HEK293T (cell line): Measurements from ENCODE around the gene CCDC177.

Experiments
- BHLHE40 ChIP-seq: fragments of 450-650 bp; IDR thresholded peaks from 2 replicates; pipeline ENCODE4 v1.6.1; 2016; ENCODE audit warnings: mild to moderate bottlenecking, moderate library complexity, borderline replicate concordance
- CTBP1 ChIP-seq: fragments of 450-650 bp; IDR thresholded peaks from 2 replicates; pipeline ENCODE4 v1.6.1; 2016; ENCODE audit warnings: borderline replicate concordance
- ELF4 ChIP-seq: fragments of 450-650 bp; IDR thresholded peaks from 2 replicates; pipeline ENCODE4 v1.6.1; 2017; ENCODE audit warnings: antibody characterized with exemption
- FOXK2 ChIP-seq: fragments of 450-650 bp; IDR thresholded peaks from 2 replicates; pipeline ENCODE4 v1.6.1; 2016; ENCODE audit warnings: mild to moderate bottlenecking
- HDGF ChIP-seq: fragments of 450-650 bp; IDR thresholded peaks from 2 replicates; pipeline ENCODE4 v1.6.1; 2017; ENCODE audit warnings: antibody characterized with exemption, borderline replicate concordance
- SP1 ChIP-seq: fragments of 450-650 bp; IDR thresholded peaks from 2 replicates; pipeline ENCODE4 v1.6.1; 2017

DNA sequence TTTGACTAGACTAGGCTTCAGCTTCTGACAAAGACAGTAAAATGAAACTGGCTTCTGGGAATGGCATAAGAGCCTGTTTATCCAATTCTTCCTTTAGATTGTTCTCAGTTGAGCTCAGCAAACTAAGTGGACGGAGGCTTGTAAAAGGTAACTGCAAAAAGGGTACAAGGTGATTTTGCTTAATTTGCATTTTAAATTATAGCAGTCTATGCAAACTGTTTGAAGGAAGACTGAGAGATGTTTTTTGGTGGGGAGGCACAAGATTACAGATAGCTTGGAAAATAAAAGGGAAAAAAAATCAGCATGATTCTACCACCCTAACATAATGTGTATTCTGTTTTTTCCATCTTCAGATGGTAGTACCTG is 41.7 kb upstream of the CCDC177 start:
- TF ChIP-seq CTBP1, result no peak
- no peak for TF ChIP-seq BHLHE40
- no peak for TF ChIP-seq HDGF
- no peak for TF ChIP-seq SP1
- TF ChIP-seq ELF4, result no peak
- TF ChIP-seq FOXK2, result no peak
